Measurements from ENCODE around the gene WIPF2.

GRCh38 chr17:40219594-40220338 lies 662 bp downstream of the WIPF2 start:
- TF ChIP-seq EZH2 (IDR thresholded peaks at IDR 0.05), result no peak
- no peak for TF ChIP-seq POLR2AphosphoS5 (IDR thresholded peaks at IDR 0.05; ENCODE audit: borderline replicate concordance, low read depth, low read length)
